22Rv1 (cell line): Measurements from ENCODE around the gene CXCL16.

Source experiments
- CTCF ChIP-seq: fragments of 450-650 bp; IDR thresholded peaks from 2 replicates; pipeline ENCODE4 v1.5.1; 2017; ENCODE audit warnings: mild to moderate bottlenecking
- ZFX ChIP-seq: fragments of 450-650 bp; IDR thresholded peaks from 2 replicates; pipeline ENCODE4 v1.6.1; 2017; ENCODE audit warnings: antibody characterized with exemption, borderline replicate concordance

GRCh38 chr17:4777969-4778760 is 38.4 kb upstream of the CXCL16 start:
- no peak for TF ChIP-seq CTCF
- TF ChIP-seq ZFX, result no peak
